A549 (cell line): ENCODE data around the gene LACTB. TPM values are rescaled to one million over a fixed set of nuclear protein-coding genes. Genes with fewer than 3 reads are reported as not detected.

ENCODE experiments used
- ATAC-seq, 2 experiments: fragments of 200-7000 bp in 1 of 2; fragments of >200 bp in 1 of 2; cut with Nextera tagmentation in 1 of 2; cut with Tn5 transposase in 1 of 2; 3 replicates each; pipeline versions ENCODE4 v1.8.0 to v1.9.1; 2018 to 2020; ENCODE audit warnings: mild to moderate bottlenecking in 1 of 2, moderate library complexity in 1 of 2
- CTCF ChIA-PET: fragments of 300-600 bp; sonication (Branson Sonifier 250); formaldehyde crosslinking; extraction: SDS; loops from one replicate; lab custom pipeline; 2021; ENCODE audit warnings: antibody characterized with exemption, inconsistent platforms; lab: Yijun Ruan, JAX
- POLR2A ChIA-PET: fragments of 350-600 bp; formaldehyde crosslinking; extraction: SDS; loops from one replicate; lab custom pipeline; 2021; ENCODE audit warnings: antibody characterized with exemption, inconsistent platforms; lab: Yijun Ruan, JAX
- DNase-seq, 2 experiments: peaks; one replicate each; pipeline versions ENCODE4 v3.0.0 to v3.0.0-alpha.2; 2011 to 2016; ENCODE audit warnings: low read depth in 1 of 2, low spot score in 1 of 2
- FAIRE-seq: peaks from 2 replicates; lab custom pipeline; 2011; peaks lifted over from hg19 to GRCh38; lab: Jason Lieb, UNC
- H3K27ac ChIP-seq, 2 experiments: fragments of >200 bp; sonication (Bioruptor Twin); formaldehyde crosslinking; 3 replicates each; pipeline ENCODE4 v1.5.1; 2016 to 2017
- H3K4me1 ChIP-seq: fragments of >200 bp; sonication (Bioruptor Twin); formaldehyde crosslinking; 3 replicates; pipeline ENCODE4 v1.6.1; 2016
- H3K4me2 ChIP-seq: fragments of >200 bp; sonication (Bioruptor Twin); formaldehyde crosslinking; 3 replicates; pipeline ENCODE4 v1.6.1; 2016
- H3K4me3 ChIP-seq: fragments of >200 bp; sonication (Bioruptor Twin); formaldehyde crosslinking; 3 replicates; pipeline ENCODE4 v1.5.1; 2016
- H3K9me3 ChIP-seq: fragments of >200 bp; sonication (Bioruptor Twin); formaldehyde crosslinking; 3 replicates; pipeline ENCODE4 v1.6.1; 2016
- ATOH8 ChIP-seq: fragments of 250-450 bp; sonication (Bioruptor Pico); IDR thresholded peaks from 2 replicates; pipeline ENCODE4 v1.5.0; 2020; ENCODE audit warnings: low read depth, mild to moderate bottlenecking, moderate library complexity
- BCL3 ChIP-seq: fragments of >200 bp; sonication (Bioruptor Twin); formaldehyde crosslinking; IDR thresholded peaks from 3 replicates; pipeline ENCODE4 v1.6.1; 2016
- CBX2 ChIP-seq: fragments of 200-600 bp; sonication (generic); IDR thresholded peaks from 2 replicates; pipeline ENCODE4 v1.6.1; 2016; ENCODE audit warnings: low read depth, mild to moderate bottlenecking, borderline replicate concordance
- CEBPB ChIP-seq, 2 experiments: fragments of >200 bp in 1 of 2; sonication (Bioruptor Twin) in 1 of 2; formaldehyde crosslinking in 1 of 2; IDR thresholded peaks; 2 replicates each; pipeline ENCODE4 v1.6.1; 2012 to 2016
- EHF ChIP-seq: fragments of 250-450 bp; sonication (Bioruptor Pico); IDR thresholded peaks from 2 replicates; pipeline ENCODE4 v1.5.0; 2020; ENCODE audit warnings: mild to moderate bottlenecking
- EP300 ChIP-seq, 2 experiments: fragments of >200 bp; sonication (Bioruptor Twin); formaldehyde crosslinking; IDR thresholded peaks; 2 replicates in 1 of 2; 3 replicates in 1 of 2; pipeline ENCODE4 v1.6.1; 2016 to 2017
- FOSL2 ChIP-seq, 2 experiments: fragments of 450-650 bp in 1 of 2; fragments of >200 bp in 1 of 2; sonication (Bioruptor Twin) in 1 of 2; formaldehyde crosslinking; IDR thresholded peaks; 2 replicates each; pipeline versions ENCODE4 v1.5.0 to v1.6.1; 2016 to 2020; ENCODE audit warnings: mild to moderate bottlenecking in 1 of 2, moderate library complexity in 1 of 2
- FOXS1 ChIP-seq: fragments of 250-450 bp; sonication (Bioruptor Pico); IDR thresholded peaks from 2 replicates; pipeline ENCODE4 v1.5.0; 2020; ENCODE audit warnings: mild to moderate bottlenecking, moderate library complexity
- HMGXB4 ChIP-seq: fragments of 250-450 bp; sonication (Bioruptor Pico); IDR thresholded peaks from 2 replicates; pipeline ENCODE4 v1.5.0; 2021; ENCODE audit warnings: mild to moderate bottlenecking, moderate library complexity, borderline replicate concordance
- HOXB13 ChIP-seq: fragments of 250-450 bp; sonication (Bioruptor Pico); IDR thresholded peaks from 2 replicates; pipeline ENCODE4 v1.5.0; 2020; ENCODE audit warnings: low read depth, mild to moderate bottlenecking, moderate library complexity
- HOXB5 ChIP-seq: fragments of 250-450 bp; sonication (Bioruptor Pico); IDR thresholded peaks from 2 replicates; pipeline ENCODE4 v1.5.0; 2020; ENCODE audit warnings: mild to moderate bottlenecking, moderate library complexity
- JUN ChIP-seq, 2 experiments: fragments of >200 bp; sonication (Bioruptor Twin); formaldehyde crosslinking; IDR thresholded peaks; 2 replicates in 1 of 2; 3 replicates in 1 of 2; pipeline ENCODE4 v1.6.1; 2016 to 2017
- MAZ ChIP-seq: fragments of 150-350 bp; IDR thresholded peaks from 2 replicates; pipeline ENCODE4 v1.6.1; 2014; ENCODE audit warnings: antibody characterized with exemption, low read depth, low read length, borderline replicate concordance
- MYC ChIP-seq: IDR thresholded peaks from 2 replicates; pipeline ENCODE4 v1.6.1; 2012; ENCODE audit warnings: mild to moderate bottlenecking, inconsistent platforms, low read length, improper control_type of control experiment, borderline replicate concordance
- PHF8 ChIP-seq: fragments of 200-600 bp; sonication (generic); IDR thresholded peaks from 2 replicates; pipeline ENCODE4 v1.6.1; 2016; ENCODE audit warnings: low read depth, mild to moderate bottlenecking, antibody characterized with exemption, moderate library complexity, borderline replicate concordance
- POLR2A ChIP-seq: IDR thresholded peaks from 2 replicates; pipeline ENCODE4 v1.6.1; 2012; ENCODE audit warnings: mild to moderate bottlenecking, low read length
- RAD21 ChIP-seq, 2 experiments: fragments of >200 bp in 1 of 2; sonication (Bioruptor Twin) in 1 of 2; formaldehyde crosslinking in 1 of 2; IDR thresholded peaks in 1 of 2; conservative IDR thresholded peaks in 1 of 2; 2 replicates in 1 of 2; 3 replicates in 1 of 2; pipeline ENCODE4 v1.6.1; 2012 to 2018; ENCODE audit warnings: inconsistent platforms in 1 of 2
- RNF2 ChIP-seq: fragments of 200-600 bp; sonication (generic); IDR thresholded peaks from 2 replicates; pipeline ENCODE4 v1.6.1; 2016; ENCODE audit warnings: low read depth, mild to moderate bottlenecking, antibody characterized with exemption, moderate library complexity, borderline replicate concordance
- SMC3 ChIP-seq: fragments of >200 bp; sonication (Bioruptor Twin); formaldehyde crosslinking; IDR thresholded peaks from 3 replicates; pipeline ENCODE4 v1.6.1; 2018; ENCODE audit warnings: inconsistent platforms
- USF2 ChIP-seq: fragments of 450-650 bp; IDR thresholded peaks from 2 replicates; pipeline ENCODE4 v1.6.1; 2014; ENCODE audit warnings: antibody characterized with exemption
- ZNF302 ChIP-seq: fragments of 250-450 bp; sonication (Bioruptor Pico); IDR thresholded peaks from 2 replicates; pipeline ENCODE4 v1.9.0; 2021; ENCODE audit warnings: inconsistent platforms, mild to moderate bottlenecking, moderate library complexity
- ZSCAN20 ChIP-seq: fragments of 250-450 bp; sonication (Bioruptor Pico); IDR thresholded peaks from 2 replicates; pipeline ENCODE4 v1.8.0; 2022; ENCODE audit warnings: mild to moderate bottlenecking, moderate library complexity
- WGBS: methylation state at CpG from one replicate; pipeline ENCODE4 v1.1.6; 2017; ENCODE audit errors: missing lambda C conversion rate; 5-methylcytosine and 5-hydroxymethylcytosine counted together
- polyA plus RNA-seq, 4 experiments: library from polyadenylated mRNA; depleted of rRNA in 3 of 4; stranded (reverse); fragments of >200 nt; fragmentation: RNase III in 1 of 4; extraction: RNeasy Plus Mini Kit Qiagen cat#74134 plus additional on column Dnase treatment in 1 of 4; gene quantifications; 2 replicates in 3 of 4; 3 replicates in 1 of 4; pipeline ENCODE4 v1.2.3, GENCODE V29; 2011 to 2017

Gene LACTB
- polyA plus RNA-seq, 2 of the 4 experiments (the other 2 are of a cell fraction): 56.5 to 59.6 TPM

- Histone ChIP-seq H3K4me3 (no peak overlapping the region), H3K9me3 (no peaks in the 10 kb centered on the region), H3K4me2 (peak overlapping the region; percentile 79), H3K27ac (peak overlapping the region; percentile 91 to 93), H3K4me1 (peaks cover 75% of the 10 kb centered on the region)
- TF ChIP-seq HMGXB4 (CRISPR knock-in tag) (no peak), FOSL2 (IDR thresholded peaks at IDR 0.05) (no peak), FOSL2 (CRISPR knock-in tag; IDR thresholded peaks at IDR 0.05) (no peak), JUN (IDR thresholded peaks at IDR 0.05) (0 out of 5 replicates have a peak, but pooled peaks of 1 of the 2 experiments have one; percentile 13), HOXB5 (CRISPR knock-in tag) (0 out of 2 replicates have a peak, but pooled peaks have one; percentile 19), ZSCAN20 (CRISPR knock-in tag) (no peak), USF2 (no peak), EHF (CRISPR knock-in tag) (0 out of 2 replicates have a peak, but pooled peaks have one; percentile 18), ATOH8 (CRISPR knock-in tag) (no peak), HOXB13 (CRISPR knock-in tag) (0 out of 2 replicates have a peak, but pooled peaks have one; percentile 41), RAD21 (conservative IDR thresholded peaks at IDR 0.05 in 1 of 2, IDR thresholded peaks at IDR 0.05 in 1 of 2) (peak in 1 of 2 experiments; percentile 11; a peak in 1 of 5 replicates), EP300 (IDR thresholded peaks at IDR 0.05) (peak in 1 of 2 experiments; percentile 45; a peak in 2 of 5 replicates), SMC3 (no peak), MAZ (no peak), MYC (no peak), PHF8 (no peak), ZNF302 (CRISPR knock-in tag) (0 out of 2 replicates have a peak, but pooled peaks have one; percentile 38), FOXS1 (CRISPR knock-in tag) (0 out of 2 replicates have a peak, but pooled peaks have one; percentile 6), RNF2 (no peak), CBX2 (no peak), POLR2A (peak; percentile 33; the same call in 1 of the 2 replicates), CEBPB (IDR thresholded peaks at IDR 0.05) (peak; percentile 28 to 69; a peak in 2 of 4 replicates), BCL3 (no peak)
- WGBS: 13% methylated on average over 6 of the region's 6 CpGs
- ChIA-PET CTCF (interaction anchor here (0.6 to 36.9 kb wide), 6 partner anchors 29 to 1074 kb away, joined by 3 to 1136 read pairs (median 10); partner anchors contain the start of gene TPM1), POLR2A (interaction anchor here (0.6 to 2.3 kb wide), 9 partner anchors 16 to 698 kb away, joined by 3 to 37 read pairs (median 4); no protein-coding TSS in a partner anchor)
- ATAC-seq (peak; percentile 77 to 86), FAIRE-seq (peak; percentile 78), DNase-seq (peak; percentile 43 to 91)
Measured at GRCh38 chr15:63089260-63090043, 32.2 kb upstream of the LACTB start.
